Measurements from ENCODE around the gene LHX2.

LHX2 gene

DNA sequence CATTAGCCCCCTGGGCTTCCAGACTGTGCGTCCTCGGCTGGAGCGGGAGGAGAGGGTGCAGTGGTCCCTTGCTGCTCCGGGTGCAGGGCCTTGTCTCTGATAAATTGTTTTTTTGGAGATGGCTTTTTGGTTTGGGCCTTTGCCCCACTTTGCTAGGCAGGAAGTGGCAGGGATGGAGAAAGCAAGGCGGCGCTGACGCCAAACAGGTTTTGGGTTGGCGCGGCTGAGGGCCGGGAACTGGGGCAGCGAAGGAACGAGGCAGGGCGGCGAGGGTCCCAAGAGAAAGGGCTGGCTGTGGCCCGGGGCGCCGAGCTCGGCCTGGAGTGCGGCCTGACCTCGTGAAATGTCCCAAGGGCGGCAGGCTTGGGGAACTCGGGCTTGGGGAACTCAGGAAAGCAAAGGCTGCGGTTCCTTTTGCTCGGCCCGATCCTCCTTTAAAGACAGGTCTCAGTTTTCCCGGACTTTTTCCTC, 4.1 kb downstream of the LHX2 start:
- TF ChIP-seq, protein P1, sequence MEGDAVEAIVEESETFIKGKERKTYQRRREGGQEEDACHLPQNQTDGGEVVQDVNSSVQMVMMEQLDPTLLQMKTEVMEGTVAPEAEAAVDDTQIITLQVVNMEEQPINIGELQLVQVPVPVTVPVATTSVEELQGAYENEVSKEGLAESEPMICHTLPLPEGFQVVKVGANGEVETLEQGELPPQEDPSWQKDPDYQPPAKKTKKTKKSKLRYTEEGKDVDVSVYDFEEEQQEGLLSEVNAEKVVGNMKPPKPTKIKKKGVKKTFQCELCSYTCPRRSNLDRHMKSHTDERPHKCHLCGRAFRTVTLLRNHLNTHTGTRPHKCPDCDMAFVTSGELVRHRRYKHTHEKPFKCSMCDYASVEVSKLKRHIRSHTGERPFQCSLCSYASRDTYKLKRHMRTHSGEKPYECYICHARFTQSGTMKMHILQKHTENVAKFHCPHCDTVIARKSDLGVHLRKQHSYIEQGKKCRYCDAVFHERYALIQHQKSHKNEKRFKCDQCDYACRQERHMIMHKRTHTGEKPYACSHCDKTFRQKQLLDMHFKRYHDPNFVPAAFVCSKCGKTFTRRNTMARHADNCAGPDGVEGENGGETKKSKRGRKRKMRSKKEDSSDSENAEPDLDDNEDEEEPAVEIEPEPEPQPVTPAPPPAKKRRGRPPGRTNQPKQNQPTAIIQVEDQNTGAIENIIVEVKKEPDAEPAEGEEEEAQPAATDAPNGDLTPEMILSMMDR (IDR thresholded peaks at IDR 0.05; ENCODE audit: low read depth, low read length), result no peak

DNA sequence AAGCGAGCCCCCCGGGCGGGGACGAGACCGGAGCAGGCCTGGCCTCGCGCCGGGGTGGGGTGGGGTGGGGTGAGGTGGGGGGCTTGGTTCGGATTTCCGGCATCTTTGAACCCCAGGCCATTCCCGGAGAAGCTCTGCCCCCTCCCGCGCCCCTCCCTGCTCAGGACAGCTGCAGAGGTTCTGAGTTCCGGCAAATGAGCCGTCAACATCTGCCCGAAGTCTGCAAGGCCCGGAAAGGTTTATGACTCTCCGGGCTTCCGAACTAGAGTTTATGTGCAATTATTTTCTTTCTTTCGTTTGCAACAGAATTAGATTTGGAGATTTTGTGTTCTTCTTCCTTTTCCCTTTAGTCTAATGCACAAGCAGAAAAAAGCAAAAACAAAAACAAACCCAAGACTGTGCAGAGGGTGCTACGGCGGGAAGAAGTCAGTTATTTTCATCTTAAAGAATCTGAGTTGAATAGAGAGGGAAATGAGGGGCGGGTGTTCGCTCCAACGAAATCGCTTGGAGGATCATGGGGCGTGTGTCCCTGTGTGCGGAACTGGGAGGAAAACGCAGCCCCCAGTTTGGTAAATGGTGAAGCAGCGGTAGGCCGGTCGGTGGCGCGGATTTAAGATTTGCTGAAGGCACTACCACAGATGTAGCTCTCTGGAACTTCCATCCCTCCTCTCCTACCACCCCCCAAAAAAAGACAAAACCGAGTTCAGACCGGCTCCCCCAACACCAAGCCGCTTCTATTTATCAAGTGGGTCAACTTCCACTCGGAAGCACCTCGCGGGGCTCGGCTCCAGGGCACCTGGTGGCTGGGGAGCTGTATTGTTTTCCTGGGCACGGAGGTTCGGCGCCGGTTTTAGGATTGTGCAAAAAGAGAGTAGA, 4.8 kb downstream of the LHX2 start:
- DNase-seq (ENCODE audit: extremely low read depth, low read depth), result no peak
- TF ChIP-seq, protein P1 (IDR thresholded peaks at IDR 0.05; ENCODE audit: low read depth, low read length), result no peak

More for the DNA sequence above, 4.1 kb downstream of the LHX2 start:
- DNase-seq (ENCODE audit: extremely low read depth, low read depth), result no peak

DNA sequence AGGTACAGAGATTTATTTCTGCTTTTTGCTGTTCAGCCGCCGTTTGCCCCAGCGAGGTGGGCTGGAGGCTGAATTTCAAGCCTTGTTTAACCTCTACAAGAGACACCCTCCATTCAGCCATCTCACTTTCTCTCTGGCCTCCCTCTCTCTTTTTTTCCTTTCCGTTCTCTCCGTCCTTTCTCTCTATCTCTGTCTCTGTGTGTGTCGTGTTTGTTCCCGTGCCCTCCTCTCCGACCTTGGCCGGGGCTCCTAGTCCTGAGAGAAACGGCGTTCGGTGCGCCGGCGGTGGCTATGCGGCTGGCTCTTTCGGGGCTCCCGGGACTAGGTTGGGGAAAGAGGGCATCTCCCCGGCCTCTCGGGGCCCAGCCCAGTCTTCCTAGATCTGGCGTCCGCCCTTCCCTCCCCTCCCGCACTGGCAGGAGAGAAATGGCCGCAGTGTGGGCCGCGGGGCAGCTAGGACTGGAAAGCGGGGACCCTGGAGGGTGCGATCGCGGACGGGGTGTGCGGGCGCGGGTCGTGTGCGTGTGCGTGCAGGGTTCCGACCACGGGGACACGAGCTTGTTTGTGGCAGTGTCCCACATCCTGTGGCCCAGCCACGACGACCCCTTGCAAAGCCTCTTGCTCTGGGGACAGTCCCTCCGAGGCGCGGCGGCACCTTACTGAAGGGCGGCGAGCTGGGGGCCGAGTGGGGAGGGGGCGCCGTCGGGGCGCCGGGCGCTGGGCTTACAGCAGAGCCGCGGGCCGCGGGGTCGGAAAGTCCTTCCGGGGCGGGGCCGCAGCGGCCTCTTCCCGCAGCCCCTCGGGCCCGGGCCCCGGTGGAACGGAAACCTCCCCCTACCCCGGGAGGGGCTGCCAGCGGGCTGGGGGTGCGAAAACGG, 5.7 kb downstream of the LHX2 start:
- DNase-seq (ENCODE audit: extremely low read depth, low read depth), result no peak
- TF ChIP-seq, protein P1 (IDR thresholded peaks at IDR 0.05; ENCODE audit: low read depth, low read length), result no peak

DNA sequence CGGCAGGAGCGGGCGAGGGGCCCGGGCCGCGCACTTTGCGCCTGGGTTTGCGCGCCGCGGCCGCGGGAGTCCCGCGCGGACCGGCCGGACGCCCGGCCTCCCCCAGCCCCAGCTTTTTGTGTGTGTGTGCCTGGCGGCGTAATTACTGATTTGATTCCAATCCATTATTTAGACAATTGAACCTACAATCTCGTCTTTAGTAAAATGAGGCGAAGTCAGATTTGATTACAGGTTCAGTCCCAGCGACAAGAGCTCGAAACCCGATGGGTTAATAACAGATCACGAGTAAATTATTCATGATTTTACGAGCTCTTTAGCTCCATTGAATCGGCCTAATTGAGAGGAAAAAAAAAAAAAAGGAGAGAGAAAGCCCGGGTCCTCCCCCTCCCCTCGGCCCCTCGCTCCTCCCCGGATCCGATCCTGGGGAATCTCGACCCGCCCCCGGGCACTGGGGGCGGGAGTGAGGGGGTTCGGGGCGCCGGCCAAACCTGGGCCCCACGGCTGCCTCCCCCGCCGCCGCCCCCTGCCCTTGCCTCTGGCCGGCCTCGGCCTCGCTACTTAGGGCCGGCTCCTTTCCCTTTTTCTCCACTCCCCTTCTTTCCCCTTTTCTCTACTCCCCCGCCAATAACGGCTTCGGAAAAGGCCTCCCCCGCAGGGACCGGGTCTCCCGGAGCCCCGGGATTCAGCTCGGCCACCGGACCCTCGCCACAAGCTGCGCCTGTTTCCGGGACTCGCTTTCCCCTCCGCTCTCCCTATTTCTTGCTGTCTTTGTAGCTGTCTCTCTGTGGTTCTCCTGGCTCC, 6.6 kb downstream of the LHX2 start:
- TF ChIP-seq, protein P1 (IDR thresholded peaks at IDR 0.05; ENCODE audit: low read depth, low read length), result no peak
- DNase-seq (ENCODE audit: extremely low read depth, low read depth), result no peak

DNA sequence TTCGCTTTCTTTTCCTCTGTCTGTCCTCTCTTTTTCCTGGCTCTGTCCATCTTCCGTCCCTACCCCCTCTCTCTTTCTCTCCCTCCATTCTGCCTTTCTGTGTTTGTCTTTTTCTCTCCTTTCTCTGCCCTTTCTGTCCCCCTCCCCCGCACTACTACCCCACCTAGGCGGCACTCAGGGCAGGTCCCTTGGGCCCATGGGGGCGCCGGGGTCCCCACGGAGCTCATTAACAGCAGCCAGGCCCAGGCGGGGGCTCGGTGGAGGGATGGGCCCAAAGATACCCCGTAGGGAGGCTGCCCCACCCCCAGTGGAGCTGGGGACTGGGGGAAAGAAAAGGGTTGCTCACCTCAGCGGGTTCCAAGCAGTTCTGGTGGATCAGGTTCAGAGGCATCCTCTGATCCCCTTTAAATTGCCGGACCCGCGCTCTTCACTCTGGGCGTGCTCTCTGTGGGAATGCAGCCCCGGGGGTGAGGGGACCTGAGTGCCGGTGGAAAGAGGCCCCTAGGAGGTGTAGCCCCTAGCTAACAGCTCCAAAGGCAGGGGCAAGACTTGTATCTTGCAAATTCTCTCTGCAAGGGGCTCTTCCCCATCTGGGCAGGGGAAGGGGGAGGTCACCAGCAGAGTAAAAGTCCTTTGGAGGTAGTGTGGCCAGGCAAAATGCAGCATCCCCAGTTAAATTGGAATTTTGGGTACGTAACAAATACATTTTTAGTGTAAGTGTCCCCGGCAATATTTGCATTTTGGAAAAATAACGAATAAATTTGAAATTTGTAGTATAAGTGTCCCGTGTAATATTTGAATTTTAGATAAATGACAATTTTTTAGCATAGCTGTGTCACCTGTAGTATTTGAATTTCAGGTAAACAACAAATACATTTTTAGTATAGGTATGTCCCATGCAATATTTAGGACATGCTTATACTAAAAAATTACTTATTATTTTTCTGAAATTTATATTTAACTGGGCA, 7.4 kb downstream of the LHX2 start:
- no peak for DNase-seq (ENCODE audit: extremely low read depth, low read depth)
- TF ChIP-seq, protein P1 (IDR thresholded peaks at IDR 0.05; ENCODE audit: low read depth, low read length), result no peak

Data from AG09319 (cell line).